ENCODE results near the gene GCSAML.
"Not testable (repeated sequence)": the region's sequence is repeated elsewhere in the genome, so short reads cannot be mapped to it uniquely, and the experiment has no call there.

GCSAML gene

GRCh38 chr1:247548769-247549182 lies at the start of gene GCSAML:
Gene GCSAML (plus strand): TSS chr1:247549134. CDS start chr1:247549192, 58 bp downstream.
- Histone ChIP-seq H3K27me3 (no peaks in the 10 kb centered on the region), H3K4me3 (no peak within 1 kb of the TSS), H3K27ac (no peak within 1 kb of the TSS), H3K4me1 (no peaks in the 10 kb centered on the region), H3K9me3 (no peaks in the 10 kb centered on the region), H3K36me3 (no peaks in the 10 kb centered on the region)
- no peak for DNase-seq
- intact Hi-C loops (cut with DNase I; ENCODE audit: low total_unique reads): no loop called here
- TF ChIP-seq CTCF (IDR thresholded peaks at IDR 0.05): no peak

- Histone ChIP-seq H3K4me1 (no peaks in the 10 kb centered on the region), H3K36me3 (no peaks in the 10 kb centered on the region), H3K4me3 (no peak overlapping the region), H3K9me3 (no peaks in the 10 kb centered on the region), H3K27me3 (no peaks in the 10 kb centered on the region), H3K27ac (no peak overlapping the region)
- intact Hi-C loops (cut with DNase I; ENCODE audit: low total_unique reads): no loop called here
- TF ChIP-seq CTCF (IDR thresholded peaks at IDR 0.05): no peak
- no peak for DNase-seq
These were observed 48.1 kb upstream of the GCSAML start for GRCh38 chr1:247500865-247501264.

GRCh38 chr1:247506831-247507230 lies 42.1 kb upstream of the GCSAML start:
- TF ChIP-seq CTCF (IDR thresholded peaks at IDR 0.05): no peak
- no peak overlapping the region for H3K27ac ChIP-seq
- no peaks in the 10 kb centered on the region for H3K36me3 ChIP-seq
- no peaks in the 10 kb centered on the region for H3K4me1 ChIP-seq
- H3K27me3 ChIP-seq: no peaks in the 10 kb centered on the region
- no peak overlapping the region for H3K4me3 ChIP-seq
- no peak for DNase-seq
- no peaks in the 10 kb centered on the region for H3K9me3 ChIP-seq
- intact Hi-C loops (cut with DNase I; ENCODE audit: low total_unique reads): no loop called here

- no peaks in the 10 kb centered on the region for H3K27me3 ChIP-seq
- no peak overlapping the region for H3K4me3 ChIP-seq
- intact Hi-C loops (cut with DNase I; ENCODE audit: low total_unique reads): no loop called here
- H3K9me3 ChIP-seq: peaks cover 0 to 11% (median 0%) of the 10 kb centered on the region in 3 donors
- no peak for TF ChIP-seq CTCF (IDR thresholded peaks at IDR 0.05)
- no peak for DNase-seq
- no peaks in the 10 kb centered on the region for H3K36me3 ChIP-seq
- H3K4me1 ChIP-seq: no peaks in the 10 kb centered on the region
- H3K27ac ChIP-seq: no peak overlapping the region
These were observed 30.9 kb upstream of the GCSAML start for GRCh38 chr1:247517795-247518612.

GRCh38 chr1:247518613-247518891 lies 30.4 kb upstream of the GCSAML start:
- no peak for DNase-seq
- H3K4me3 ChIP-seq: no peak overlapping the region
- H3K27me3 ChIP-seq: no peaks in the 10 kb centered on the region
- TF ChIP-seq CTCF (IDR thresholded peaks at IDR 0.05): no peak
- intact Hi-C loops (cut with DNase I; ENCODE audit: low total_unique reads): no loop called here
- no peak overlapping the region for H3K27ac ChIP-seq
- H3K36me3 ChIP-seq: no peaks in the 10 kb centered on the region
- H3K4me1 ChIP-seq: no peaks in the 10 kb centered on the region
- peaks cover 0 to 11% (median 0%) of the 10 kb centered on the region in 3 donors for H3K9me3 ChIP-seq

- H3K4me3 ChIP-seq; DNase-seq; H3K36me3 ChIP-seq; H3K27ac ChIP-seq; H3K27me3 ChIP-seq; intact Hi-C loops (cut with DNase I; ENCODE audit: low total_unique reads); H3K4me1 ChIP-seq: not testable (repeated sequence)
- peaks cover 0 to 11% (median 0%) of the 10 kb centered on the region in 3 donors for H3K9me3 ChIP-seq
These were observed 27.0 kb upstream of the GCSAML start for GRCh38 chr1:247521886-247522285.

Data from tibial artery (tissue), 4 donors.